ENCODE measurements around the gene DKC1. TPM values are rescaled to one million over a fixed set of nuclear protein-coding genes. Genes with fewer than 3 reads are reported as not detected.
A peak's percentile ranks its signal among the peaks of the same experiment; 100 is the strongest.

DKC1 gene
- polyA plus RNA-seq, 3 donors, result 14.1 to 21.6 (median 17.0) TPM

DNA sequence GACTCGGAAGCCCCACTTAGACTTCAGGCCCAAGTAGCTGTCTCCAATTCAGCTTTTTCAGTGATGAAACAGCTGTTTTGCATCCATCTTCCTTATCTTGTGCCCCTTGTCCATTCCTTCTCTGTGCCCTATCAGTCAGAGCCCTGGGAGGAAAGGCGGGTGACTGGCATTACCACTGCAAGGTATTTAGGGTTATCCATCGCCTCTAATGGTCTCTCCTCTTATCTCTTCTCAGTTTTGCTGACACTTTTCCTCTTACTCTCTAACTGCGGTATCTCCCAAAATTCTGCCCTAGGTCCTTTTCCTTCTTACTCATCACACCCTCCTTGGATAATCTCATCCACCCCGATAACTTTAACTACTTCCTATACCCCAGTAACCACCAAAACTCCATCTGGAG is 25.5 kb upstream of the DKC1 start:
- Mint-ChIP-seq H3K4me1 (peaks cover 85% of the 10 kb centered on the region), H3K27ac (peak overlapping the region; percentile 45 to 92 (median 81)), H3K4me3 (peak overlapping the region in 1 of 2 donors; percentile 51), H3K27me3 (ENCODE audit: low read depth in 3 of 3) (peaks cover 0 to 4% (median 0%) of the 10 kb centered on the region in 3 donors), H3K36me3 (peaks cover 3 to 7% of the 10 kb centered on the region in 2 donors), H3K9me3 (peaks cover 0 to 4% (median 0%) of the 10 kb centered on the region in 7 donors)
- H3K9me3 ChIP-seq (replicated peaks in 1 of 2; ENCODE audit: control insufficient read depth in 1 of 2, insufficient read depth in 1 of 2, low read length in 2 of 2), result no peaks in the 10 kb centered on the region
- intact Hi-C loops (cut with micrococcal nuclease), result no loop called here
- H3K4me2 ChIP-seq (replicated peaks; ENCODE audit: extremely low read depth, low read length, poor library complexity, severe bottlenecking), result no peak overlapping the region
- H3K9ac ChIP-seq (ENCODE audit: insufficient read depth, low read length, poor library complexity, severe bottlenecking), result no peak overlapping the region
- H3K4me1 ChIP-seq (ENCODE audit: control insufficient read depth in 1 of 2, insufficient read depth in 2 of 2, low read length in 2 of 2), result peaks cover 82 to 94% of the 10 kb centered on the region in 2 donors
- H4K20me1 ChIP-seq (ENCODE audit: insufficient read depth, low read length), result no peaks in the 10 kb centered on the region
- TF ChIP-seq, protein P1, sequence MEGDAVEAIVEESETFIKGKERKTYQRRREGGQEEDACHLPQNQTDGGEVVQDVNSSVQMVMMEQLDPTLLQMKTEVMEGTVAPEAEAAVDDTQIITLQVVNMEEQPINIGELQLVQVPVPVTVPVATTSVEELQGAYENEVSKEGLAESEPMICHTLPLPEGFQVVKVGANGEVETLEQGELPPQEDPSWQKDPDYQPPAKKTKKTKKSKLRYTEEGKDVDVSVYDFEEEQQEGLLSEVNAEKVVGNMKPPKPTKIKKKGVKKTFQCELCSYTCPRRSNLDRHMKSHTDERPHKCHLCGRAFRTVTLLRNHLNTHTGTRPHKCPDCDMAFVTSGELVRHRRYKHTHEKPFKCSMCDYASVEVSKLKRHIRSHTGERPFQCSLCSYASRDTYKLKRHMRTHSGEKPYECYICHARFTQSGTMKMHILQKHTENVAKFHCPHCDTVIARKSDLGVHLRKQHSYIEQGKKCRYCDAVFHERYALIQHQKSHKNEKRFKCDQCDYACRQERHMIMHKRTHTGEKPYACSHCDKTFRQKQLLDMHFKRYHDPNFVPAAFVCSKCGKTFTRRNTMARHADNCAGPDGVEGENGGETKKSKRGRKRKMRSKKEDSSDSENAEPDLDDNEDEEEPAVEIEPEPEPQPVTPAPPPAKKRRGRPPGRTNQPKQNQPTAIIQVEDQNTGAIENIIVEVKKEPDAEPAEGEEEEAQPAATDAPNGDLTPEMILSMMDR (IDR thresholded peaks at IDR 0.05), result no peak
- no peak overlapping the region for H3K4me3 ChIP-seq (replicated peaks in 1 of 3; ENCODE audit: low read depth in 2 of 3, low read length in 3 of 3)
- no peaks in the 10 kb centered on the region for H3K27me3 ChIP-seq (ENCODE audit: control insufficient read depth in 2 of 2, insufficient read depth in 2 of 2, low read length in 2 of 2)
- peaks cover 89% of the 10 kb centered on the region for H3K79me2 ChIP-seq (ENCODE audit: insufficient read depth, low read length)
- no peak for DNase-seq
- WGBS (ENCODE audit: insufficient coverage), result 67% methylated on average over 4 of the region's 5 CpGs
- H3K36me3 ChIP-seq (replicated peaks in 1 of 2; ENCODE audit: control insufficient read depth in 1 of 2, insufficient read depth in 2 of 2, low read length in 2 of 2), result no peaks in the 10 kb centered on the region
- H3K27ac ChIP-seq (ENCODE audit: low read depth in 1 of 2, low read length in 2 of 2), result peak overlapping the region; percentile 46 to 83
- H2AFZ ChIP-seq (ENCODE audit: insufficient read depth, low read depth, low read length, poor library complexity, severe bottlenecking), result no peak overlapping the region

DNA sequence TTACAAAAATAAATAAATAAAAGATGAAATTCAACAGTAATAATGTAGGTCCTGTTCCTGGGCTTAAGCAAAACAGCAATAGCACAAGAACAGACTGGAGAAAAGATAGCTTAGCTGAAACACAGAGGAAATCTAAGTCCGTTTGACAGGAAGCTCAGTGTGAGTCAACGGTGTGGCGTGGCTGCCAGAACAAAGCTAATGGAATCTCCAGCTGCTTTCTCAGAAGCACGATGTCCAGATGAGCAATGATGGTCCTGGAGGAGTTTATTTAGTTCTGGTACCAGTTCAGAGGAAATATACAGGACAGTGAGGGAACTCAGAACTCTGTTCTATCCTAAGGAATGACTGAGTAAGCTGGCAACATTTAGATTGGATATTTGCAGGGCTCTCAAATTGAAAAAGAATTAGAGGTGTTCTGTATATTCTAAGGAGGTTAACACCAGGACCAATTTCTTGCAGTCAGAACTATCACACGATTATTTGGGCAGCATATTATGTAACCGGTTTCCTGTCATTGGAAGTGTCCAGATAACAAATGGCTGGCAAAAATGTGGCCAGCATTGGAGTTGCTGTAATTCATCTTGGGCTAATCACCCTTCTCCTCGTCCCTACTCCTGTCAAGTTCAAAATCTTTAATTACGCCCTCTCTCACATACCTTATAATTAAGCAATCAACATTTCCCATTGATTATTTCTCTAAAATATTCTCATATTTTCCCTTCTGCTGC is 24.5 kb upstream of the DKC1 start:
- peaks cover 0 to 4% (median 0%) of the 10 kb centered on the region in 3 donors for H3K27me3 Mint-ChIP-seq (ENCODE audit: low read depth in 3 of 3)
- 10% methylated on average over 2 of the region's 8 CpGs for WGBS (ENCODE audit: insufficient coverage)
- intact Hi-C loops (cut with micrococcal nuclease), result no loop called here
- peaks cover 82% of the 10 kb centered on the region for H3K4me1 Mint-ChIP-seq
- H3K9me3 ChIP-seq (replicated peaks in 1 of 2; ENCODE audit: control insufficient read depth in 1 of 2, insufficient read depth in 1 of 2, low read length in 2 of 2), result no peaks in the 10 kb centered on the region
- no peaks in the 10 kb centered on the region for H3K27me3 ChIP-seq (ENCODE audit: control insufficient read depth in 2 of 2, insufficient read depth in 2 of 2, low read length in 2 of 2)
- no peaks in the 10 kb centered on the region for H3K36me3 ChIP-seq (replicated peaks in 1 of 2; ENCODE audit: control insufficient read depth in 1 of 2, insufficient read depth in 2 of 2, low read length in 2 of 2)
- H3K79me2 ChIP-seq (ENCODE audit: insufficient read depth, low read length), result peaks cover 89% of the 10 kb centered on the region
- peak overlapping the region; percentile 46 to 77 for H3K27ac ChIP-seq (ENCODE audit: low read depth in 1 of 2, low read length in 2 of 2)
- peak overlapping the region; percentile 29 for H3K4me2 ChIP-seq (replicated peaks; ENCODE audit: extremely low read depth, low read length, poor library complexity, severe bottlenecking)
- TF ChIP-seq, protein P1 (IDR thresholded peaks at IDR 0.05), result no peak
- peaks cover 71 to 84% of the 10 kb centered on the region in 2 donors for H3K4me1 ChIP-seq (ENCODE audit: control insufficient read depth in 1 of 2, insufficient read depth in 2 of 2, low read length in 2 of 2)
- H3K36me3 Mint-ChIP-seq, result peaks cover 3 to 7% of the 10 kb centered on the region in 2 donors
- H3K9me3 Mint-ChIP-seq, result peaks cover 0 to 4% (median 0%) of the 10 kb centered on the region in 7 donors
- H4K20me1 ChIP-seq (ENCODE audit: insufficient read depth, low read length), result no peaks in the 10 kb centered on the region
- peak; percentile 58 to 88 (median 78) for DNase-seq
- no peak overlapping the region for H3K9ac ChIP-seq (ENCODE audit: insufficient read depth, low read length, poor library complexity, severe bottlenecking)
- peak overlapping the region; percentile 16 to 92 (median 77) for H3K27ac Mint-ChIP-seq
- peak overlapping the region in 1 of 2 donors; percentile 21 for H3K4me3 Mint-ChIP-seq
- no peak overlapping the region for H2AFZ ChIP-seq (ENCODE audit: insufficient read depth, low read depth, low read length, poor library complexity, severe bottlenecking)
- no peak overlapping the region for H3K4me3 ChIP-seq (replicated peaks in 1 of 3; ENCODE audit: low read depth in 2 of 3, low read length in 3 of 3)

Measured in CD14-positive monocyte (primary cell).